GM12873 (cell line): ENCODE data around the gene YIF1B.

Experiments used
- CTCF ChIP-seq: IDR thresholded peaks from 2 replicates; pipeline ENCODE4 v1.5.1; 2012; ENCODE audit warnings: low read depth, mild to moderate bottlenecking, moderate library complexity, low read length, control low read depth; ENCODE audit not compliant: insufficient read depth; ENCODE audit errors: missing control alignments

YIF1B gene

DNA sequence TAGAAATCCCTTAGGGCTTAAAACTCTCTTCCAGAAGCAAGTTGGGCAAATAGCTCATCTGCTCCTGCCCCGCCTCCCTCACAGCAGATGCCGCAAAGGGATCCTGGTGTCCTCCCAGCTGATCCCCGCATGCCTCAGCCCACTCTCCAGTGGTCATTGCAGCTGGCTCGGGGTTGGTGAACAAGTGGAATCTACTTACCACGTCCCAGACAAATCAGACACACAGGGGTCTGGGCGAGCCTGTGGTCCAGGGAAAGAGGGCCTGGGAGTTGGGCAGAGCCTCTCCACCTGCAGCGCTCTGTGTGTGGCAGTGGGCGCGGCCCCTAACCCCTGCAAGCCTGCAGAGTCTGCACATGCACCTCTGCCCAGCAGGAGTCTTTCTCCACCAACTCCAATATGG lies 22.5 kb downstream of the YIF1B start:
- TF ChIP-seq CTCF = no peak

DNA sequence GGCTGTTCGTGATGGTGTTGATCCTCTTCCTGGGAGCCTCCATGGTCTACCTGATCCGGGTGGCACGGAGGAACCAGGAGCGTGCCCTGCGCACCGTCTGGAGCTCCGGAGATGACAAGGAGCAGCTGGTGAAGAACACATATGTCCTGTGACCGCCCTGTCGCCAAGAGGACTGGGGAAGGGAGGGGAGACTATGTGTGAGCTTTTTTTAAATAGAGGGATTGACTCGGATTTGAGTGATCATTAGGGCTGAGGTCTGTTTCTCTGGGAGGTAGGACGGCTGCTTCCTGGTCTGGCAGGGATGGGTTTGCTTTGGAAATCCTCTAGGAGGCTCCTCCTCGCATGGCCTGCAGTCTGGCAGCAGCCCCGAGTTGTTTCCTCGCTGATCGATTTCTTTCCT lies 23.9 kb downstream of the YIF1B start:
- TF ChIP-seq CTCF = no peak

DNA sequence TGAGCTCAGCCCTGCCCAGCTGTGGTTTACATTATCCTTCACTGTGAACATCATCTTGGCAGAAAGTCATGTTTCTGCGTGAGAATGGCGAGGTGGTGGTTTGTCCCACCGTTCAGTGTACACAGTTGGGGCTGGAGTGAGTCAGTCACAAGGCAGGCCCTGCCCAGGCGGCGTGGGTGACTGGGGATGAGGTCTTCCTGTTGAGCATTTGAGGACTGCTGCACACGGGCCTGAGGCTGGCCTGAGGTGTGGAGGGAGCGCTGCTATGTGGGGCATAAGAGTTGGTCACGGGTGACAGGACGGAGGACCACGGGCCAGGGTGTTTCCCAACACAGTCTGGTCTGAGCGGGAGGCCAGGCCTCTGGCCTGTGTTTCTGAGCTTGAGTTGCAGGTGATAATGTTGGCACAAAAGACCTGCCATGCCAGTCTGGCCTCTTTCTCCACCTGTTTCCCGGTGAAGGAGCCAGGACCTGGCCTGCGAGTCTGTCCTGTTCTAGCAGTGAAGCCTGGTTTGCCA lies 25.1 kb downstream of the YIF1B start:
- TF ChIP-seq CTCF = no peak

DNA sequence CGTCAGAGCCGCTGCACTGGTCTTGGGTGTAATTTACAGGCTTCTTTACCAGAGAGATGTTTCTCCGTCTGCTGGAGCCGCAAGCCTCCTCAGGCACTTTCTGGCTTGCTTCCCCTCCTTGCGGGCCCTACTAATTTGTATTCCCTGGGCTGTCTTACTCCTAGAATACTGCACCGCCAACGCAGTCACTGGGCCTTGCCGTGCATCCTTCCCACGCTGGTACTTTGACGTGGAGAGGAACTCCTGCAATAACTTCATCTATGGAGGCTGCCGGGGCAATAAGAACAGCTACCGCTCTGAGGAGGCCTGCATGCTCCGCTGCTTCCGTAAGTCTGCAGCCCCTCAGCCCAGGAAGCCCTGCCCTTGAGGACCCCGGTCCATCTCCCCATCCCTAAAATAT lies 25.8 kb downstream of the YIF1B start:
- no peak for TF ChIP-seq CTCF

DNA sequence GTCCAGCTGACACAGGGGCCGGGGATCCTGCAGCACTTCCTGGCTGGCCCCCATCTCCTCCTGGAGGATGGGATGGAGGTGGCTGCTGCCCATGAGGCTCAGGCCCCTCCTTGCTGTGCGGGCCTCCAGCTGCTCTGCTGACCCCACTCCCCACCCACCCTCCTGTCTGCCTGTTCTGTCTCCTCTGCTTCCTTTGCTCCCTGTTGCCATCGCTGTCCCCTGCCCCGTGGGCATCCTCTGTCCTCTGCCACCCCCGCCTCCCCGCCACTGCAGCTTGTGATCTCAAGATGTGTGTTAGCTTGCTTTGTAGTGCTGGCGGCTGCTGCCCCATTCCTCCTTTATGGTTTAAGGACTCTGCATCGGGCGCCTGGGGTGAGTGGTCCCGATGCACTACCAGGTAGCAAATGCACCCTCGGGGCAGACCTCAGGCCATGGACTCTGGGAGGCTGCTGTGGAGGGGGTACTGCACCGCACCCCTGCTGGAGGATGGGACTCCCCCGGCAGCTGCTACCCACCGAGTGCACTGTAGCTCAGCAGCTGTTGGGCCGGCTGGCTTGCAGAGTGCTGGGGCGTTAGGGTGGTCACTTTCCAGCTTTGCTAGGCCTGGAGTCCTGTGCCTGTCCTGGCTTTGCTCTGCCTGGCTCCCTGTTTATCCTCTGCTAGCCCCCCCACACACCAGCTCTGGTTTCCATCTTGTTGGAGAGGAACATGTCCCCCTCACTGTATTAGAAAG lies 27.5 kb downstream of the YIF1B start:
- TF ChIP-seq CTCF = no peak

DNA sequence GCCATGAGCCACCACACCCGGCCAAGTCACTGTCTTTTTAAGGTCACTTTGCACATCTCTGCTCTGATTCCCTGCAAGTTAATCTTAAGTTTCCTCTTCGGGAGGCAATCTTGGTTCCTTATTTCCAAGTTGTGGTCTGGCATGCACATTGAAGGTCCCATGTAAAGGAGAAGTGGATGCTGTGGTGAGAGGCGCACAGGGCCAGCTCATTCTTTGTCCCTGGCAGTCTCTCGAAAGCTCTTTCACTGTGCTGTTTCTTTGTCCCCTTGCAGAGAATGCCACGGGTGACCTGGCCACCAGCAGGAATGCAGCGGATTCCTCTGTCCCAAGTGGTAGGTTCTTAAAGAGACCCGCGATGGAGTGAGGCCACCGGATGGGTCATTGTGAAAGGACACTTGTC lies 28.1 kb downstream of the YIF1B start:
- TF ChIP-seq CTCF = no peak

DNA sequence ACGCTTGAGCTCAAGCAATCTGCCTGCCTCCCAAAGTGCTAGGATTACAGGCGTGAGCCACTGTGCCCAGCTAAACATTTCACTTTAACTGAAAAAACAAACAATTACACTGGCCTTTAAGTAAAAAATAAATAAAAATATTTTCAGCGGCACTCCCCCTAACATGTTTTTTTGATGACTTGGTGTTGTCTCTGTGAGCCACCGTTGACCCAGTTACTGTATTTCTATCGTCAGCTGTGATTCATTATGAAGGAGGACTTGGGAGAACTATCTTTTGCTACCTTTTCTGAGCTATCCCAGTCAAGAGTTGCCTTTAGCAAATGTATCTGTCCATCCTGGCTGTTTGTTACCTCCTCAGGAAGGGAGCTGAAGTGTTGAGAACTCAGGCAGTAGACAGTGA lies 30.2 kb downstream of the YIF1B start:
- no peak for TF ChIP-seq CTCF
